Measurements from ENCODE around the gene GFM1.

GRCh38 chr3:158725348-158726011 is 81.2 kb downstream of the GFM1 start:
- TF ChIP-seq CTCF (conservative IDR thresholded peaks at IDR 0.05; ENCODE audit: low read length) (no peak), EZH2phosphoT487 (IDR thresholded peaks at IDR 0.05; ENCODE audit: borderline replicate concordance, low read depth, low read length) (no peak)

All from OCI-LY7 (cell line).